K562 (cell line): ENCODE results near the gene ACP4.

ENCODE experiments used
- CC2D1A ChIP-seq: fragments of 450-650 bp; IDR thresholded peaks from 2 replicates; pipeline ENCODE4 v1.6.1; 2017; ENCODE audit warnings: mild to moderate bottlenecking
- CTBP1 ChIP-seq: fragments of 450-650 bp; IDR thresholded peaks from 2 replicates; pipeline ENCODE4 v1.6.1; 2016; ENCODE audit warnings: borderline replicate concordance
- EGR1 ChIP-seq: fragments of 450-650 bp; conservative IDR thresholded peaks from 2 replicates; pipeline ENCODE4 v1.6.1; 2017; ENCODE audit warnings: mild to moderate bottlenecking
- EP300 ChIP-seq: IDR thresholded peaks from 2 replicates; pipeline ENCODE4 v1.6.1; 2012; ENCODE audit warnings: low read length, improper control_type of control experiment
- EZH2 ChIP-seq: IDR thresholded peaks from 2 replicates; pipeline ENCODE4 v1.6.1; 2012; ENCODE audit warnings: low read depth, mild to moderate bottlenecking, inconsistent platforms, low read length, borderline replicate concordance
- FOXK2 ChIP-seq, 2 experiments: fragments of 450-650 bp; IDR thresholded peaks in 1 of 2; conservative IDR thresholded peaks in 1 of 2; 2 replicates each; pipeline ENCODE4 v1.6.1; 2016; ENCODE audit warnings: low read depth in 2 of 2, mild to moderate bottlenecking in 1 of 2
- SLC30A9 ChIP-seq: fragments of 250-450 bp; sonication (Bioruptor Pico); IDR thresholded peaks from 2 replicates; pipeline ENCODE4 v1.8.0; 2022; ENCODE audit warnings: mild to moderate bottlenecking, moderate library complexity
- SMARCB1 ChIP-seq: IDR thresholded peaks from 2 replicates; pipeline ENCODE4 v1.6.1; 2011; ENCODE audit warnings: improper control_type of control experiment, low read depth; ENCODE audit not compliant: insufficient read length
- ZNF589 ChIP-seq: fragments of 200-800 bp; sonication (Bioruptor generic); IDR thresholded peaks from 2 replicates; pipeline ENCODE4 v1.6.1; 2016; ENCODE audit warnings: low read depth, missing genetic modification characterization, missing compliant biosample characterization
- ZZZ3 ChIP-seq: fragments of 450-650 bp; IDR thresholded peaks from 2 replicates; pipeline ENCODE4 v1.6.1; 2016; ENCODE audit warnings: antibody characterized with exemption, mild to moderate bottlenecking, moderate library complexity
- TF ChIP-seq, protein P1 (sequence below): sonication (generic); formaldehyde crosslinking; IDR thresholded peaks from 2 replicates; pipeline ENCODE4 v1.8.0; 2022; ENCODE audit warnings: mild to moderate bottlenecking, missing genetic modification reagents, borderline replicate concordance
- TF ChIP-seq, protein P2 (sequence below): sonication (generic); formaldehyde crosslinking; IDR thresholded peaks from 2 replicates; pipeline ENCODE4 v1.8.1; 2022; ENCODE audit warnings: missing genetic modification reagents

DNA sequence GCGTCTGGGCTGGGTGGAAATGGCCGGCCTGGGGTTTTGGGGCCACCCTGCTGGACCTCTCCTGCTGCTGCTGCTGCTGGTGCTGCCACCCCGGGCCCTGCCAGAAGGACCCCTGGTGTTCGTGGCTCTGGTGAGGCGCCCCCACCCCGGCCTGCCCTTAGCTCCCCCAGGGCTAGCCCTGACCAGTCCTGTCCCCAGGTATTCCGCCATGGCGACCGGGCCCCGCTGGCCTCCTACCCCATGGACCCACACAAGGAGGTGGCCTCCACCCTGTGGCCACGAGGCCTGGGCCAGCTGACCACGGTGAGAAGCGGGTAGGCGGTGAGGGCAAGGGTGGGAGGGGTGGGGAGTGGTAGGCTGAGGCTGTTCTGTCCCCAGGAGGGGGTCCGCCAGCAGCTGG lies at the start of gene ACP4:
- TF ChIP-seq ZNF589 (CRISPR knock-in tag) (no peak), CC2D1A (no peak), SMARCB1 (no peak), EP300 (no peak), EZH2 (no peak), SLC30A9 (no peak), CTBP1 (no peak), ZZZ3 (no peak), EGR1 (no peak), FOXK2 (conservative IDR thresholded peaks at IDR 0.05 in 1 of 2, IDR thresholded peaks at IDR 0.05 in 1 of 2; ENCODE audit: low read depth in 2 of 2) (no peak)
- TF ChIP-seq, protein P1, sequence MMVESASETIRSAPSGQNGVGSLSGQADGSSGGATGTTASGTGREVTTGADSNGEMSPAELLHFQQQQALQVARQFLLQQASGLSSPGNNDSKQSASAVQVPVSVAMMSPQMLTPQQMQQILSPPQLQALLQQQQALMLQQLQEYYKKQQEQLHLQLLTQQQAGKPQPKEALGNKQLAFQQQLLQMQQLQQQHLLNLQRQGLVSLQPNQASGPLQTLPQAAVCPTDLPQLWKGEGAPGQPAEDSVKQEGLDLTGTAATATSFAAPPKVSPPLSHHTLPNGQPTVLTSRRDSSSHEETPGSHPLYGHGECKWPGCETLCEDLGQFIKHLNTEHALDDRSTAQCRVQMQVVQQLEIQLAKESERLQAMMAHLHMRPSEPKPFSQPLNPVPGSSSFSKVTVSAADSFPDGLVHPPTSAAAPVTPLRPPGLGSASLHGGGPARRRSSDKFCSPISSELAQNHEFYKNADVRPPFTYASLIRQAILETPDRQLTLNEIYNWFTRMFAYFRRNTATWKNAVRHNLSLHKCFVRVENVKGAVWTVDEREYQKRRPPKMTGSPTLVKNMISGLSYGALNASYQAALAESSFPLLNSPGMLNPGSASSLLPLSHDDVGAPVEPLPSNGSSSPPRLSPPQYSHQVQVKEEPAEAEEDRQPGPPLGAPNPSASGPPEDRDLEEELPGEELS (CRISPR knock-in tag): no peak
- TF ChIP-seq, protein P2, sequence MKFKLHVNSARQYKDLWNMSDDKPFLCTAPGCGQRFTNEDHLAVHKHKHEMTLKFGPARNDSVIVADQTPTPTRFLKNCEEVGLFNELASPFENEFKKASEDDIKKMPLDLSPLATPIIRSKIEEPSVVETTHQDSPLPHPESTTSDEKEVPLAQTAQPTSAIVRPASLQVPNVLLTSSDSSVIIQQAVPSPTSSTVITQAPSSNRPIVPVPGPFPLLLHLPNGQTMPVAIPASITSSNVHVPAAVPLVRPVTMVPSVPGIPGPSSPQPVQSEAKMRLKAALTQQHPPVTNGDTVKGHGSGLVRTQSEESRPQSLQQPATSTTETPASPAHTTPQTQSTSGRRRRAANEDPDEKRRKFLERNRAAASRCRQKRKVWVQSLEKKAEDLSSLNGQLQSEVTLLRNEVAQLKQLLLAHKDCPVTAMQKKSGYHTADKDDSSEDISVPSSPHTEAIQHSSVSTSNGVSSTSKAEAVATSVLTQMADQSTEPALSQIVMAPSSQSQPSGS: no peak
